ENCODE data around the gene NMNAT2. TPM values are rescaled to one million over a fixed set of nuclear protein-coding genes. Genes with fewer than 3 reads are reported as not detected.
A peak's percentile ranks its signal among the peaks of the same experiment; 100 is the strongest.

NMNAT2 gene
- total RNA-seq, 1 experiment from 2014 or later: 4.7 TPM

GRCh38 chr1:183391863-183392262 is 26.3 kb downstream of the NMNAT2 start:
- Mint-ChIP-seq H3K27ac (ENCODE audit: low read depth, unreplicated experiment) (no peak overlapping the region), H3K4me3 (ENCODE audit: unreplicated experiment) (no peak overlapping the region), H3K36me3 (ENCODE audit: insufficient read depth, unreplicated experiment) (no peaks in the 10 kb centered on the region), H3K4me1 (ENCODE audit: insufficient read depth, unreplicated experiment) (no peaks in the 10 kb centered on the region), H3K27me3 (ENCODE audit: insufficient read depth, unreplicated experiment) (peaks cover 11% of the 10 kb centered on the region), H3K9me3 (ENCODE audit: unreplicated experiment) (no peaks in the 10 kb centered on the region)
- ChIA-PET CTCF (interaction anchor here (0.7 to 0.9 kb wide), 2 partner anchors 321 to 607 kb away, joined by 3 to 4 read pairs; no protein-coding TSS in a partner anchor), POLR2A (interaction anchor here (0.6 to 0.7 kb wide), 2 partner anchors 34 to 188 kb away, joined by 3 to 4 read pairs; no protein-coding TSS in a partner anchor)
- DNase-seq (ENCODE audit: unreplicated experiment): no peak
- TF ChIP-seq CTCF (IDR thresholded peaks at IDR 0.05; ENCODE audit: unreplicated experiment): no peak
- intact Hi-C loops (cut with micrococcal nuclease): no loop called here
- no TSS peak for BruUV-seq (replicated peaks)

- H3K9me3 Mint-ChIP-seq (ENCODE audit: unreplicated experiment): no peaks in the 10 kb centered on the region
- H3K27ac Mint-ChIP-seq (ENCODE audit: low read depth, unreplicated experiment): no peak overlapping the region
- H3K4me3 Mint-ChIP-seq (ENCODE audit: unreplicated experiment): no peak overlapping the region
- peaks cover 6% of the 10 kb centered on the region for H3K36me3 Mint-ChIP-seq (ENCODE audit: insufficient read depth, unreplicated experiment)
- peaks cover 11% of the 10 kb centered on the region for H3K27me3 Mint-ChIP-seq (ENCODE audit: insufficient read depth, unreplicated experiment)
- DNase-seq (ENCODE audit: unreplicated experiment): no peak
- ChIA-PET CTCF (interaction anchor here (0.6 kb wide), 1 partner anchor 39 kb away, joined by 5 read pairs; no protein-coding TSS in a partner anchor), POLR2A (no interaction called here)
- TF ChIP-seq CTCF (IDR thresholded peaks at IDR 0.05; ENCODE audit: unreplicated experiment): no peak
- BruUV-seq (replicated peaks): no TSS peak
- intact Hi-C loops (cut with micrococcal nuclease): no loop called here
- H3K4me1 Mint-ChIP-seq (ENCODE audit: insufficient read depth, unreplicated experiment): peaks cover 3% of the 10 kb centered on the region
Measured at GRCh38 chr1:183390561-183390960, 27.6 kb downstream of the NMNAT2 start.

GRCh38 chr1:183388735-183389134 is 29.4 kb downstream of the NMNAT2 start:
- Mint-ChIP-seq H3K4me1 (ENCODE audit: insufficient read depth, unreplicated experiment) (peaks cover 7% of the 10 kb centered on the region), H3K4me3 (ENCODE audit: unreplicated experiment) (no peak overlapping the region), H3K27ac (ENCODE audit: low read depth, unreplicated experiment) (no peak overlapping the region), H3K36me3 (ENCODE audit: insufficient read depth, unreplicated experiment) (peaks cover 6% of the 10 kb centered on the region), H3K27me3 (ENCODE audit: insufficient read depth, unreplicated experiment) (peaks cover 11% of the 10 kb centered on the region), H3K9me3 (ENCODE audit: unreplicated experiment) (no peaks in the 10 kb centered on the region)
- intact Hi-C loops (cut with micrococcal nuclease): no loop called here
- CTCF ChIA-PET: no interaction called here
- DNase-seq (ENCODE audit: unreplicated experiment): no peak
- POLR2A ChIA-PET: no interaction called here
- BruUV-seq (replicated peaks): no TSS peak
- TF ChIP-seq CTCF (IDR thresholded peaks at IDR 0.05; ENCODE audit: unreplicated experiment): no peak

GRCh38 chr1:183385340-183386144 is 32.6 kb downstream of the NMNAT2 start:
- Mint-ChIP-seq H3K4me1 (ENCODE audit: insufficient read depth, unreplicated experiment) (peaks cover 7% of the 10 kb centered on the region), H3K4me3 (ENCODE audit: unreplicated experiment) (no peak overlapping the region), H3K9me3 (ENCODE audit: unreplicated experiment) (no peaks in the 10 kb centered on the region), H3K27ac (ENCODE audit: low read depth, unreplicated experiment) (no peak overlapping the region), H3K36me3 (ENCODE audit: insufficient read depth, unreplicated experiment) (peaks cover 6% of the 10 kb centered on the region), H3K27me3 (ENCODE audit: insufficient read depth, unreplicated experiment) (peaks cover 11% of the 10 kb centered on the region)
- ChIA-PET POLR2A (interaction anchor here (0.7 to 0.9 kb wide), 2 partner anchors 85 to 226 kb away, joined by 3 read pairs; no protein-coding TSS in a partner anchor), CTCF (interaction anchor here (0.6 to 1.4 kb wide), 3 partner anchors 10 to 20 kb away, joined by 3 to 4 read pairs (median 3); no protein-coding TSS in a partner anchor)
- intact Hi-C loops (cut with micrococcal nuclease): no loop called here
- peak; percentile 28 for DNase-seq (ENCODE audit: unreplicated experiment)
- no peak for TF ChIP-seq CTCF (IDR thresholded peaks at IDR 0.05; ENCODE audit: unreplicated experiment)
- no TSS peak for BruUV-seq (replicated peaks)

Measured in MCF 10A (cell line).